ENCODE data around the gene MATN4. TPM values are rescaled to one million over a fixed set of nuclear protein-coding genes. Genes with fewer than 3 reads are reported as not detected.

Gene MATN4
- total and polyA plus RNA-seq, 2 of the 4 experiments (the other 2 are of a cell fraction) = 0.12 TPM; not detected in 1

Other genes starting within 250 kb of the MATN4 start
- gene KCNS1, start 207.2 kb downstream of the MATN4 start, total RNA-seq (2012; rRNA removed) = 0.54 and 0.56 TPM in 2 replicates
- gene KCNS1, start 207.2 kb downstream of the MATN4 start, polyA plus RNA-seq (2012; rRNA removed) = 0.46 and 0.62 TPM in 2 replicates
- not detected in 2 replicates for gene WFDC5, start 193.1 kb downstream of the MATN4 start, total RNA-seq (2012; rRNA removed)
- not detected in 2 replicates for gene WFDC5, start 193.1 kb downstream of the MATN4 start, polyA plus RNA-seq (2012; rRNA removed)
- gene WFDC12, start 183.8 kb downstream of the MATN4 start, total RNA-seq (2012; rRNA removed) = not detected in 2 replicates
- gene WFDC12, start 183.8 kb downstream of the MATN4 start, polyA plus RNA-seq (2012; rRNA removed) = not detected in 2 replicates
- gene PI3, start 133.4 kb downstream of the MATN4 start, total RNA-seq (2012; rRNA removed) = not detected in 2 replicates
- gene PI3, start 133.4 kb downstream of the MATN4 start, polyA plus RNA-seq (2012; rRNA removed) = not detected in 2 replicates
- not detected in 2 replicates for gene SEMG1, start 101.3 kb downstream of the MATN4 start, total RNA-seq (2012; rRNA removed)
- gene SEMG1, start 101.3 kb downstream of the MATN4 start, polyA plus RNA-seq (2012; rRNA removed) = not detected in 2 replicates
- gene SEMG2, start 86.9 kb downstream of the MATN4 start, total RNA-seq (2012; rRNA removed) = not detected in 2 replicates
- not detected in 2 replicates for gene SEMG2, start 86.9 kb downstream of the MATN4 start, polyA plus RNA-seq (2012; rRNA removed)
- gene SLPI, start 53.7 kb downstream of the MATN4 start, total RNA-seq (2012; rRNA removed) = not detected in 2 replicates
- not detected in 2 replicates for gene SLPI, start 53.7 kb downstream of the MATN4 start, polyA plus RNA-seq (2012; rRNA removed)
- not detected in 2 replicates for gene RBPJL, start 1.5 kb downstream of the MATN4 start, total RNA-seq (2012; rRNA removed)
- not detected in 2 replicates for gene RBPJL, start 1.5 kb downstream of the MATN4 start, polyA plus RNA-seq (2012; rRNA removed)
- gene SDC4, start 40.1 kb upstream of the MATN4 start, total RNA-seq (2012; rRNA removed) = 265 and 275 TPM in 2 replicates
- gene SDC4, start 40.1 kb upstream of the MATN4 start, polyA plus RNA-seq (2012; rRNA removed) = 181 and 203 TPM in 2 replicates
- gene SYS1, start 54.9 kb upstream of the MATN4 start, total RNA-seq (2012; rRNA removed) = 12.9 and 16.7 TPM in 2 replicates
- 24.6 and 29.2 TPM in 2 replicates for gene SYS1, start 54.9 kb upstream of the MATN4 start, polyA plus RNA-seq (2012; rRNA removed)
- gene TP53TG5, start 70.0 kb upstream of the MATN4 start, total RNA-seq (2012; rRNA removed) = not detected in 2 replicates
- gene TP53TG5, start 70.0 kb upstream of the MATN4 start, polyA plus RNA-seq (2012; rRNA removed) = not detected in 2 replicates
- 1.1 and 1.3 TPM in 2 replicates for gene DBNDD2, start 100.0 kb upstream of the MATN4 start, total RNA-seq (2012; rRNA removed)
- gene DBNDD2, start 100.0 kb upstream of the MATN4 start, polyA plus RNA-seq (2012; rRNA removed) = 7.8 and 9.3 TPM in 2 replicates
- 27.2 and 31.2 TPM in 2 replicates for gene PIGT, start 107.8 kb upstream of the MATN4 start, total RNA-seq (2012; rRNA removed)
- 145 and 168 TPM in 2 replicates for gene PIGT, start 107.8 kb upstream of the MATN4 start, polyA plus RNA-seq (2012; rRNA removed)
- gene WFDC2, start 161.5 kb upstream of the MATN4 start, total RNA-seq (2012; rRNA removed) = not detected in 2 replicates
- gene WFDC2, start 161.5 kb upstream of the MATN4 start, polyA plus RNA-seq (2012; rRNA removed) = not detected in 2 replicates
- gene SPINT3, start 207.3 kb upstream of the MATN4 start, total RNA-seq (2012; rRNA removed) = not detected in 2 replicates
- gene SPINT3, start 207.3 kb upstream of the MATN4 start, polyA plus RNA-seq (2012; rRNA removed) = not detected in 2 replicates
- not detected in 2 replicates for gene WFDC6, start 231.2 kb upstream of the MATN4 start, total RNA-seq (2012; rRNA removed)
- not detected in 2 replicates for gene WFDC6, start 231.2 kb upstream of the MATN4 start, polyA plus RNA-seq (2012; rRNA removed)
- gene EPPIN, start 239.1 kb upstream of the MATN4 start, total RNA-seq (2012; rRNA removed) = not detected in 2 replicates
- gene EPPIN, start 239.1 kb upstream of the MATN4 start, polyA plus RNA-seq (2012; rRNA removed) = not detected in 2 replicates

Measured in IMR-90 (cell line).